LoVo (cell line): Measurements from ENCODE around the gene DCUN1D1.

Source experiments
- DNase-seq: peaks from one replicate; pipeline ENCODE4 v3.0.0-alpha.2; 2016; ENCODE audit warnings: low spot score

The DCUN1D1 gene

DNA sequence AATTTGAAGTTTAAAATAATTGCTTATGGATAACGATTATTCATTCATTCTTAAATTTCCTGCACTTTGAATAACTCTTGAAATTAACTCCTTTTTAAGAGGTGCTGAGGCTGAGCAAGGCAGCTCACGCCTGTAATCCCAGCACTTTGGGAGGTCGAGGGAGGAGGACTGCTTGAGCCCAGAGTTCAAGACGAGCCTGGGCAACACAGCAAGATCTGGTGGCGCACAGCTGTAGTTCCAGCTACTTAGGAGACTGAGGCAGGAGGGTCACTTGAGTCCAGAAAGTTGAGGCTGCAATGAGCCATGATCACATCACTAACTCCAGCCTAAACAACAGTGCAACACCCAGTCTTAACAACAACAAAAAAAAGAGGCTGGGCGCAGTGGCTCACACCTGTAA lies 8.0 kb downstream of the DCUN1D1 start:
- no peak for DNase-seq

- no peak for DNase-seq
Measured at GRCh38 chr3:182971637-182972036, 8.7 kb downstream of the DCUN1D1 start.

DNA sequence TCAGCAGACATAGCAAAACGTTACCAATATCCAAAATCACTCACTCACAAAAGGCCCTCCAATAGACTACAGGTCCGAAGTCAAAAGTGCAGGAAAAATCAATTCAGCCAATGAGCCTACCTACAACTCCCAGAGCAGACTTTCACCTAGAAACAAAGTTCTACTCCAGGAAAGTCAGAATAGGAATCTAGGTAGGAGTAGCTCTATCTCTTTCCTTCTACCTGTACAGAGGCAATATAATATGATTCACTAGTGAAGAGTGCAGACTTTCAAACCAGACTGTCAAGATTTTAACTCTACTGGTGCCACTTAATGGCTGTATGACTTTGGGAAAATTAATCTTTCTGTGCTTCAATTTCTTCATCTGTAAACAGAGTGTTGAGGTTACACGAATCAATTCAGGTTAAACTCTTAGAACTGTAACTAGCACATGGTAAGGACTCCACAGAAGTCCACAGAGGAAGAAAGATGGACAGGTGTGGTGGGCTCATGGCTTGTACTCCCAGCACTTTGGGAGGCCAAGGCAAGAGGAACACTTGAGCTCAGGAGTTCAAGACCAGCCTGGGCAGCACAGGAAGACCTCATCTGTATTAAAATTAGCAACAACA lies 9.4 kb downstream of the DCUN1D1 start:
- DNase-seq: no peak

DNA sequence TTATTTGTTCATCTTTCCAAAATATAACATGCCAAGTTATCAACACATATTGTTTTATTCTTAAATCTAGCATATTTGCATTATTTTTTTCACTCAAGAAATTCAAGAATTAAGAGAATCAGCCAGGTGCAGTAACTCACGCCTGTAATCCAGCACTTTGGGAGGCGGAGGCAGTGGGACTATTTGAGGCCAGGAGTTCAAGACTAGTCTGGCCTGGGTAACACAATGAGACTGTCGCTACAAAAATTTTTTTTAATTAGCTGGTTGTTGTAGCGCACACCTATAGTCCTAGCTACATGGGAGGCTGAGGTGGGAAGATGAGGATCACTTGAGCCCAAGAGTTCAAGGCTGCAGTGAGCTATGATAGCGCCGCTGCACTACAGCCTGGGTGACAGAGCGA lies 10.5 kb downstream of the DCUN1D1 start:
- DNase-seq: no peak

DNA sequence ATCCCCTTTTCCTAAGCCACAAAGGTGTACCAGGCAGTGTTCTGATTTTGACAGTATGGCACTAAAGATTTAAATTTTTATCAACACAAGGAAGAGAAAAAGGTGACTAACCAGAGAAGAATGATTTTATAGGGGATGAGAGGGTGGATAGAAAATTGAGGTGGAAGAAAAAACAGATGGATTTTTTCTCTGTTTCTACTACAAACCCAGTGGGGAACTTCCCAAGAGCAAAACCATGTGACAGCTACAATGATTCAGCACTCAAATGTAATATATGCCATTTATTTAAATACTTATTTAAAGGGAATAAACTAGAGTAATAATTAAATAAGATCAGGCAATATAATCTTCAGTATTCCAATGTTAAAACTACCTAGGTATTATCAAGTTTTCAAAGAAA lies 11.1 kb downstream of the DCUN1D1 start:
- DNase-seq: peak; percentile 16

DNA sequence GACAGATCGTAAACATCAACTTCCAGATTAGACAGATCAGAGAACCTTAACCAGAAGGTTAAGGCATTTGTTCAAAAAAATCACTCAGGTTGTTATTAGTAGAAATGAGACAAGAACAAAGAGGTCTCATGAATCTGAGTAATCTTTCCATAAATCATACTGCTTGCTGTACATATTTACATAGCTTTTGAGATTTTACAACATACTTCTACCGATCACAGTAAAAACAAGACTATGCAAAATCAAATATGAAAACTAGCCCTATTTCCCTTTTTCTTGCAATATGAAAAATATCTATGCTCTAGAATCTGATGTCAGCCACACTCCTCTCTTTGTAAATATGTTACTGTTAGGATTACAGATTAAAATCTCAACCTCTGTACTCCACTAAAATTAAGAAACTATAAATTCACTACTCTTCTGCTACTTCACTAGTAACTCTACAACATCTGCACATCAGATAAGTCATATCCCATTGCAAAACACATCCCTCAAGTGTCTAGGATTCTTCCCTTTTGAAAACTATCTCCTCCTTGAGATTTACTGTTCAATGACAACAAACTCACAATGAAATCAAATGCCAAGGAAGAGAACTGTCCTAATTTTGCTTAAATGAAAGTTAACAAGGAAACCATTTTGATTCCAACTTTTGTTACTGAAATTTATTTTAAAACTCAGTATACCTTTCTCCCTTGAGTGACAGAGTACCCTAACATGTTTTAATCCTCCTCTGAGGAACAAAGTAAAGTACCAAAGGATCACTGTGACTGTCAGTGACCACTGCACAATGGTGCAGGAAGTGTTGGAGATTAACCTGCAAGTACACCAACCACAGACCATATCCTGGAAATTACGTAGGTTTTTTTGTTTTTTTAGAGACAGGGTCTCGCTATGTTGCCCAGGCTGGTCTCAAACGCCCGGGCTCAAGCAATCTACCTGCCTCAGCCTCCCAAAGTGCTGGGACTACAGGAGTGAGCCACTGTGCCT lies 12.8 kb downstream of the DCUN1D1 start:
- no peak for DNase-seq

DNA sequence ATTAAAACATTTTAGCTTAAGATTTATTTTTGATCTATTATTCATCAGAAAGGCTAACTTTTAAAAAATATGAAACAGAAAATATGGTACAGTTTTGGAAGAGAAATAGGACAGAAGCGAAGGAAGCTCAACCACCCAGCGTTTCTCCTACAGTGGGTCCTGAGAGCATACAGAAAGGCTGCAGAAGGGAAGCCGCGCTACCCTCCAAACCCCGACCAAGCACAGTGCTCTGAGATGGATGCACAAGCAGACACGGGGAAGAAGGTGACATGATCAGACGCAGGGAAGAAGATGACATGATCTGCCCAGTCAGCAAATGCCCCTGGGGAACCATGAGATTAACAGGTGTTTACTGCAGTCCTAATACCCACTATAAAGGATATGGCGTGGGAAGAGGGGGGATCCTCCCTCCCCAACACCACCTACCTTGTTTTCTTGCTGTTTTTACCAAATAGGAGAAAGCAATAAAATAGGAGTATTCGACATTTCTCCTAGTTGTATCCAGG lies 14.4 kb downstream of the DCUN1D1 start:
- DNase-seq: no peak

GRCh38 chr3:182964179-182964578 lies 16.2 kb downstream of the DCUN1D1 start:
- DNase-seq: no peak

DNA sequence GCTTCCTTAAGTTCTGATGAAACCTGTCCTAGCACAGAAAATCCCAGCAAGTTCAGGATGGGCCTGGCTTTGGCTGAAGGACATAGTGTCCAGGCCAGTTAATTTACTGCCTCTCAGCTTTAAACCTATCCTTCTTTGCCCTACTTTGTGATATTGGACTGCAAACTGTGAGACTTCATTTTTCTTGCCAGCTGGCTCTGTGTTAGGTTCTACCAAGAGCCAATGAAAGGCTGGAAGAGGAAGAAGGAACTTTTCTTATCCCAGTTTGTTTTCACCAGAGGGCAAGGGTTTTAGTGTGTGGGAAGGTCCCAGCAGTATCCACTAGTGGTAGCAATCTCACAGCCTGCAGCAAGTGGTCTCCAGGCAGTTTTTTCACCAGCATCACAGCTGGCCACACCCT lies 18.2 kb downstream of the DCUN1D1 start:
- no peak for DNase-seq

DNA sequence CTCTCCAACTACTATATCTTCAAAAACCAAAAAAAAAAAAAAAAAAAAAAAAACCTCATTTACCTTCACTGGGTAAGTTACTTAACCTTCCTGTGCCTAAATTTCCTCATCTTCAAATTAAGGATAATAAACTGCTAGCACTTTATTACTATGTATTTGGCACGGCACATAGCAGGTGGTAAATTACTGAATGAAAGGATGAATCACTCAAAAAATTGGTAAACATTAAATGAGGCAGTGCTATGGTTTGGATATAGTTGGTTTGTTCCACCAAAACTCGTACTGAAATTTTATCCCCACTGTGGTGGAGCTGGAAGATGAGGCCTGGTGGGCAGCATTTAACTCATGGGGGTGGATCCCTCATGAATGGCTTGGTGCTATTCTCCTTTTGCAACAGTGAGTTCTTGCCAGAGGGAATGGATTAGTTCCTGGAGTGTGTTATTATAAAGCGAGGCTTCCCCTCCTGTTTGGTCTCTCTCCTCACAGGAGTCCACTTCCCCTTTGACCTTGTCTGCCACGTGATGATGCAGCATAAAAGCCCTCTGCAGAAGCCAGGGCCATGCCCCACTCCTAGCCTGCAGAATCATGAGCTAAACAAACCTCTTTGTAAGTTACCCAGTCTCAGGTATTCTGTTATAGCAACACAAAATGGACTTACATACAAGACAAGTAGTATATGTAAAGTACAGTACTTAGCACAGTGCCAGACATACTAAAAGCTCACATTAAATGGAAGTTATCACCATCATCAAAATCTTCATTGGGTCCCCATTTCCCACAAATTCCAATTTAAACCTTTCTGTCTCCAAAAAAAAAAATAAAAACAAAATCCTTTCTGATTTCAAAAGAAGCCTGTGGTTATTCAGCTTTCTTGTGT lies 20.6 kb downstream of the DCUN1D1 start:
- DNase-seq: no peak

DNA sequence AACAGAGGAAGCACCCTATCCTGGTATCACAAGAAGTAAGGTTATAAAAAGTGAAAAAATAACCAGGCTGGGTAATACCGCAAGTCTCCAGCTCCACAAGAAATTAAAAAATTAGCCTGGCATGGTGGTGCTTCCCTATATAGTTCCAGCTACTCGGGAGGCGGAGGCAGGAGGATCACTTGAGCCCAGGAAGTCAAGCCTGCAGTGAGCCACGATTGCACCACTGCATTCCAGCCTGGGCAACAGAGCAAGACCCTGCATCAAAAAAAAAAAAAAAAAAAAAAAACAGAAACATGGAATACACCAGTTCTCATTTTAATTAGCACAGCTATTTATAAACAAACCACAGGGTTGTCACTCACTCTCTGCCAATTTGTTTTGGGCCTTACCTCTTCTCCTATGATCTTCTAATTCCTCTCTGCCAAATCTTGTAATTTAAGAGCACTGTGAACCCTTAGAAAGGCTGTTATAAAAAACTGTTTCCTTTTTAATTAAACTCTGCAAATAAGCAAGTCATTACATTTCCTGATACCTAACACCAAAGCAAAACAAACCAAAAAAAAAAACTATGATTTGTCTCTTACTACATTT lies 22.6 kb downstream of the DCUN1D1 start:
- DNase-seq: no peak

- no peak for DNase-seq
Measured at GRCh38 chr3:182957226-182957625, 23.1 kb downstream of the DCUN1D1 start.

DNA sequence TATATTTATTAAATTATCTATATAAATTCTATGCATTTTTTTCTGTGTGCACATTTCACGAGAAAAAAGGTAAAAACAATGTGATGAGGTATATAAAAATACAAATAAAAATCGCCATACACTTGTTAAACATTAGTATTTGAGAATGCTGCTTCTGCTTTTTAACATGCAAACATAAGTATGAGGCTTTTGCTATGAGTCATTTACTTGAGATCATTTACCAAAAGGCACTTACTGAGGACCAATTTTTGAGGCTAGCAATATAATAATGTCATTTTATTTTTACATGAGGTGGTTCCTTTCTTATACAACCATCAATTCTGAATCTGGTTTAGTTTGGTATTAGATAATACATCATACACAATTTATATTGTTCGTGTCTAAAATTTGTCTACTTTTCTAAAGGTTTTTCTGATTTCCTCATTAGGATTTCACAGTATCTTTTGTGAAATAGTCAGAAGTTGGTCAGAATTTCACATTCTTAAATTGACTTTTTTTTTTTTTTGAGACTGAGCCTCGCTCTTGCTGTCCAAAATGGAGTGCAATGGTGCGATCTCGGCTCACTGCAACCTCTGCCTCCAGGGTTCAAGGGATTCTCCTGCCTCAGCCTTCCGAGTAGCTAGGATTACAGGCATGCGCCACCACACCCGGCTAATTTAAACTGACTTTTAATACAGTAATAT lies 25.6 kb downstream of the DCUN1D1 start:
- no peak for DNase-seq

DNA sequence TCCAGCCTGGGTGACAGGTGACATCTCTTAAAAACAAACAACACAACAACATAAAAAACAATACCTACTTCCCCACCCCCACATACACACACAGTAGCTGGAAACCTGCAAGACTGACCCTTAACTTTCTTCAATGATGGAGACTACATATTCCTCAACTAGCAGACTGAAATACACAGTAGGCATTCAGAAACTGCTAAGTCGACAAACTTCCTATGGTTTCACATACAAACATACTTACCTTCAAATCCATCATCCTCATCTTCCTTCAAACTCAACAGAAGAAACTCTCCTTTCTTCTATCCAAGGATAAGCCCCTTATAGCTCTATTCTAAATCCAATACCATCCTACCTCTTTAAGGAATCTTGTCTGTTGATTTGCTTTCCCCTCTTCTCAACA lies 30.6 kb downstream of the DCUN1D1 start:
- DNase-seq: no peak

DNA sequence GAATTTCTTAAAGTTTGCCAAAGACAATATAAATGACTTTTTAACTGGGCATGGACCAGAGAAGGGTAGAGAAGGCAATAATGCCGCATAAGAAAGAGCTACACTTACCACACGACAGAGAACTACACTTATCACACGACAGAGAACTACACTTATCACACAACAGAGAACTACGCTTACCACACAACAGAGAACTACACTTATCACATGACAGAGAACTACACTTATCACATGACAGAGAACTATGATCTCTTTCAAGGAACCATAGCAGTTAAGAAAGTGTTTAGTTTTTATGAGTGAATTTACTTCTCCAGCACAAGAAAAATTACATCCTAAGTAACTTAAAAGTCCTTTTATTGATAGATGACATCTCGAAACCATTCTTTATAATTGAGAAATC lies 32.0 kb downstream of the DCUN1D1 start:
- no peak for DNase-seq

- DNase-seq: no peak
Measured at GRCh38 chr3:182947888-182948287, 32.5 kb downstream of the DCUN1D1 start.

DNA sequence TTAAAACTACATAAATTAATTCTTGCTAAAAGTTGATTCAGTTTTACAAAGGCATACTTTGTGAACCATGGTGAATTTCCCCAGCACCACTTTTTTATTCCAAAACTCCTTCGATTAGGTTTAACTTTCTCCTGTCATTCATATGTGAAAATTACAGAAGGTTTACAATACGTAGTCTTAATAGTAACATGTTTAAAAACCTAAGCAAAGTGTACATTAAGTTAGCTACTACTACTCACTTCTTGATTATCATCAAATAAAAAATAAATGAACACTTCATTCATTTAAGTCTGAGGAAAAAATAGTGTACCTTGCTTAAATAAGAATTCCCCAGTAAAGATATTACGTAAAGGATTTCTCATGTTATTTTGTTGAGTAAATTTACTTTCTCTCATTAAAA lies 38.6 kb downstream of the DCUN1D1 start:
- no peak for DNase-seq

DNA sequence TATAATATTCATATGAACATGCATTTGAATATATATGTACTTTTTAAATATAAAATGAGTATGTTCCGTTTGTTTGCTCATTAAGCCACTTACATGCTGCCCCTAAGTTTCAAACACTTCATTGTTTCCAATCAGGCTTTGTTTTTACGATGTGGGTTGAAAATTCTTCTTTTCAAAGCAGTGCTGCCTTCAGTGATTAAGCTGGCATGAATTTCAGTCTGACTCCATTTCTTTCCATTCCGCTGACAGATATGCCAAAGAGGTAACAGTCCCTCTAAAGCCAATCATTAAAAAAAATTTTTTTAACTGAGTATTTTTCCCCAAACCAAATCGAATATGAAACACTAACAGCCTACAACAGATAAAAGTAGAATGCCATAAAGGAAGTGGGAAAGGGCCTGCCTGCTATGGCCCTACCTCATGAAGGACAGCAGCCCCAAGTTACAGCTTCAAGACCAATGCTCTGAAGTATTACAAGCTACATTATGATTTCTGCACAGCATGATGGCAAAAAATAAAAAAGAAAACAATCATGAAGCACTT lies 40.0 kb downstream of the DCUN1D1 start:
- no peak for DNase-seq

DNA sequence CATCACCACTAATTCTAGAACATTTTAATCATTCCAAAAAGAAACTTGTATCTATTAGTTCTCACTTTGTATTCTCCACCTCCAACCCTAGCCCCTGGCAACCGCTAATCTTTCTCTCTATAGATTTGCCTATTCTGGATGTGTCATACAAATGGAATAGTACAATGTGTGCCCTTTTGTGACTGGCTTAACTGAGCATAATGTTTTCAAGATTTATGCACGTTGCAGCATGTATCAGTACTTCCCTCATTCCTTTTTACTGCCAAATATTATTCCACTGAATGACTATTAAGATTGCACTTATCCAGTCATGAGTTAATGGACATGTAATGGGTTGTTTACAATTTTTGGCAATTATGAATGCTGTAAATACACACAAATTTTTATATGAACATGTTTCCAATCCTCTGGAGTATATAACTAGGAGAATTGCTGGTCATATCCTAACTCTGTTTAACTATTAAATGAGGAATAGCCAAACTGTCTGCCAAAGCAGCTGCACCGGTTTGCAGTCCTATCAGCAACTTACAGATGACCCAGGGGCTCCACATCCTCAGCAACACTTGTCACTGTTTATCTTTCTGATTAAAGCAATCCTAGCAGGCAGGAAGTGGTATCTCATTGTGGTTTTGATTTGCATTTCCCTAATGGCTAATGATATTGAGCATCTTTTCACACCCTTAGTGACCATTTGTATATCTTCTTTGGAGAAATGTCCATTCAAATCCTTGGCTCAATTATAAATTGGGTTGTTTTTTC lies 42.9 kb downstream of the DCUN1D1 start:
- no peak for DNase-seq

- no peak for DNase-seq
Measured at GRCh38 chr3:182936918-182937285, 43.4 kb downstream of the DCUN1D1 start.
